ENCODE data around the gene DAZAP1.
"Not testable (repeated sequence)": the region's sequence is repeated elsewhere in the genome, so short reads cannot be mapped to it uniquely, and the experiment has no call there.

DAZAP1 gene

DNA sequence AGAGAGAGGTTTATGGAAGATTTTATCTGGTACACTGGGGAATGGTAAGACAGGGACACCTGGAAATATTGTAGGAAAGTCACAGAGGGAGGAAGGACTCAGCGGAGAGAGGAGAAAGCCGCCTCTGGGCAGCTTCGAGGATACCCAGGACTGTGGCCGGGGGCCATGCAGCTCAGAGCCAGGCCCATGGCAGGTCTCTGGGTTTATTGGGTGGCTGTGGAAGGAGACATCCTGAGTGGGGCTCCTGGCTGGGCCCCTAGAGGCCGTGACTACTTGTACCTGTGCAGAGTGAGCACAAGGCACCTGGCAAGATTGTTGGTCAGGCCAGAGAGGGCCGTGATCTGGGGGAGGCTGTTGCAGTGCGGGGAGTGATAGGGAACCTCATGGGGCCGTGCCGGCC lies 3.4 kb downstream of the DAZAP1 start:
- DNase-seq (ENCODE audit: low read depth in 2 of 2): no peak

- no peak for DNase-seq (ENCODE audit: low read depth in 2 of 2)
Measured at GRCh38 chr19:1411255-1412191, 4.1 kb downstream of the DAZAP1 start.

DNA sequence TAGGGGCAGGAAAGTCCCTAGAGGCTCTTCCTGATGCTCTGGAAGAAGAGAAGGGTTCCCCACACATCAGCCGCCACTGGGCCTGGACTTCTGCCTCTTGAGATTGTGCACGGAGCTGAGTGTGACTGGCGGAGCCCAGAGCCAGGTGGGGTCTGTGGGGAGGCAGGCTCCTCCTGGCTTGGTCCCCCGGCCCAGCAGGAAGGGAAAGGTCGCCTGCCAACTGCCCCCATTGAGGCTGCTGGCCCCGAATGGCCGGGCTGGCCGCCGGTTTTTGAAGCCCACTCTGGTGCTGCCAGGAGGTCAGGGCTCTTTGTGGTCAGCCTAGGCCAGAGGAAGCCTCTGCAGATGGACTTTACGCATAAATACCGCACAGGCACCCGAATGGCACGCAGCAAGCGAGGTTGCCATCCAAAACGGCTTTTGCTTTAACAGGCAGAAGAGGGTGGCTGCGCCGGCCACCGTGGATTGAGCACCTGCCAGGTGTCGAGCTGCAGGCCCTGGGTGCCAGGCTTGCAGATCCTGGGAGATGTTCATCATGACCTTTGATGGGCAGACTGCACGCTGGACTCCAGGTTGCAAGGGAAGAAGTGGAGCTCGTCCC lies 5.0 kb downstream of the DAZAP1 start:
- DNase-seq (ENCODE audit: low read depth in 2 of 2): no peak

GRCh38 chr19:1412995-1413800 lies 5.8 kb downstream of the DAZAP1 start:
- DNase-seq (ENCODE audit: low read depth in 2 of 2): no peak

DNA sequence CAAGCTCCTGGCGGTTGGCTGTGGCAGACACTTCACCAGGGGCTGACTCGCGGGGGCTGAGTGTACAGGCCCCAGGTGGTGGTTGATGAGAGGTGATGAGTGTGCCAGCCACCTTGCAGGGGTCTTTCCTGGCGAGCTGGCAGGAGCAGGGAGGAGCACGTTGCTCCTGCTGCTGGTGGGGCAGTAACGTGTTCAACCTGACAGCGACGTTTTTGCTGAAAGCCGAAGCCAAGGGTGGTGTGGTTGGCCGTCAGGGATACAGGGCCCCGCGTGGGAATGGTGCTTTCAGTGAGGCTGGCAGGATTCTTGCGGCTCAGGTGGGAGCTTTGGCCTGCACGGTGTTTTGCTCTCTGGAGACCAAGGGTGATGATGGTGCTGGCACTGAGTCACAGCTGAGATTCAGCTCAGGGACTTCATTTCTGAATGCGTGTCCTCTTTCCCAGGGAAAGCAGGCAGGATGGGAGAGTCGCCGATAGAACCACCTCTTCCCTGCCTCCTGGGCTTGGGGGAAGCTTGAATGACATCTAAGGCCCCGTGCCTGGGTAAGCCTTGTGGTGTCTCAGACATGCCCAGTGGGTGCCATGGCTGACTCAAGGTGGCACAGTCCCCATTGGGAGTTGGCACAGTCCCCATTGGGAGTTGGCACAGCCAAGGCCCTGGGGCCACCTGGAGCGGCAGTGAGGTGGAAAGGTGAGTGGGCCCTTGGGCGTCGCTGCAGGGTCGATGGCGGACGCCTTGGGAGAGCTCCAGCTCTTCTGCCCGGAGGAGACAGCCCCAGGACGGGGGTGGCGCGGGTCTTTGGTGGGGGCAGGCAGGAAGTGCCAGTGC lies 8.8 kb downstream of the DAZAP1 start:
- no peak for DNase-seq (ENCODE audit: low read depth in 2 of 2)

- DNase-seq (ENCODE audit: low read depth in 2 of 2): no peak
Measured at GRCh38 chr19:1417145-1417544, 9.8 kb downstream of the DAZAP1 start.

- DNase-seq (ENCODE audit: low read depth in 2 of 2): no peak
Measured at GRCh38 chr19:1417681-1418495, 10.5 kb downstream of the DAZAP1 start.

GRCh38 chr19:1418496-1418775 lies 11.1 kb downstream of the DAZAP1 start:
- DNase-seq (ENCODE audit: low read depth in 2 of 2): no peak

GRCh38 chr19:1418951-1419738 lies 11.8 kb downstream of the DAZAP1 start:
- no peak for DNase-seq (ENCODE audit: low read depth in 2 of 2)

DNA sequence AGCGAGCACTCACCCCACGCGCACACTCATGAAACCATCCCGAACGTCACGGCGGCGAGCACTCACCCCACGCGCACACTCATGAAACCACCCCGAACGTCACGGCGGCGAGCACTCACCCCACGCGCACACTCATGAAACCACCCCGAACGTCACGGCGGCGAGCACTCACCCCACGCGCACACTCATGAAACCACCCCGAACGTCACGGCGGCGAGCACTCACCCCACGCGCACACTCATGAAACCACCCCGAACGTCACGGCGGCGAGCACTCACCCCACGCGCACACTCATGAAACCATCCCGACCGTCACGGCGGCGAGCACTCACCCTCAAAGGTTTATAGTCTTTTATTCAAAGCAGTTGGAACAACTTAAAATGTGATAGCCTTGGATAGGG lies 12.7 kb downstream of the DAZAP1 start:
- not testable (repeated sequence) for DNase-seq (ENCODE audit: low read depth in 2 of 2)

GRCh38 chr19:1420590-1420989 lies 13.2 kb downstream of the DAZAP1 start:
- DNase-seq (ENCODE audit: low read depth in 2 of 2): no peak

DNA sequence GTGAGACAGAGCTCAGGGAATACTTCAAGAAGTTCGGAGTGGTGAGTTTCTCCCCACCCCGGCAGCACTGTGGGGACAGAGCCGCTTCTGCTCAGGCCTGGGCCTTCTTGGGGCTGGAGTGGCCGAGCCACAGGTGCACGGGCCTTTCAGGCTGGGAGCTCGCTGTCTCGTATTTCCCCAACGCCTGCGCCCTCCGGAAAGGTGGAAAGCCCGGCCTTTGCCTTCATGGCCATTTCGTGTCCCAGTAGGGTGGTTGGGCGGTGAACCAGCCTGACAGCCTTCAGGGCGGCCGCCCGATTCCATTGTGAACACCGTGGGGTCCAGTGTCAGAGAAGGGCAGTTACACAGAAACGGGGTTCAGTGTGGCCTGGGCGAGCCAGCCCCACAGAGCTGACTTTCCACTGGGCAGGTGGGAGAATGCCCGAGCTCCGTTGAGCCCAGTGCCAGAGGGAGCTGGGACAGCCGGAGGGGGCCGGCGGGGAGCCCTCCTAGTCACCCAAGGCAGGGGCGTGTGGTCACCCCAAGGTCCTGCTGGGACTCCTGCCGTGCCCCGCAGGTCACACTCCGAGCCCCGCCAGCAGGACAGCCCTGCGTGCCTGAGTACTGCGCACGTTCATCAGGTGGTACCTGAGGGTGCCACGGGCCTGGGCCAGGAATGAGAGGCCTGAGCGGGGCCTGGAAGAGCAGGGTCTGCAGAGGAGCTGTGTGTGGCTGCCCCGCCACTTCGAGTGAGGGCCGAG lies 14.0 kb downstream of the DAZAP1 start:
- no peak for DNase-seq (ENCODE audit: low read depth in 2 of 2)

GRCh38 chr19:1421958-1422305 lies 14.5 kb downstream of the DAZAP1 start:
- DNase-seq (ENCODE audit: low read depth in 2 of 2): no peak

GRCh38 chr19:1422360-1422759 lies 15.0 kb downstream of the DAZAP1 start:
- DNase-seq (ENCODE audit: low read depth in 2 of 2): no peak

DNA sequence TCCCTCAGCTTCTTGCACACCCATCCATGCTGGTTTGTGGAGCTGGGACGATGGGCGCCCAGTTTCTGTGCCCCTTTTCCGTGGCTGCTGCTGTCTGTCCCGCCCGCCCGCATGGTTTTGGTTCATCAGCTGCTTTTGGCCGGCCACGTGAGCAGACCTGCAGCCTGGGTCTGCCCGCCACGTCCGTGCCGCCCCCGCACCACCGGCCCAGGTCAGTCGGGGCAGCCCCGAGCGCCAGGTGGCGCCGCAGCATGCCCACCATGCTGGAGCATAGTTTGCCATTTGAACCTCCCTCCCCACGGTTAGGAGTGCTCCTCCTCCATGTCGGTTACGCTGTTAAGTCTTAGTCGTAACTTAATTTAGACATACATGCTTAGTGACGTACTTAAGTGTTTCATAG lies 15.6 kb downstream of the DAZAP1 start:
- DNase-seq (ENCODE audit: low read depth in 2 of 2): no peak

DNA sequence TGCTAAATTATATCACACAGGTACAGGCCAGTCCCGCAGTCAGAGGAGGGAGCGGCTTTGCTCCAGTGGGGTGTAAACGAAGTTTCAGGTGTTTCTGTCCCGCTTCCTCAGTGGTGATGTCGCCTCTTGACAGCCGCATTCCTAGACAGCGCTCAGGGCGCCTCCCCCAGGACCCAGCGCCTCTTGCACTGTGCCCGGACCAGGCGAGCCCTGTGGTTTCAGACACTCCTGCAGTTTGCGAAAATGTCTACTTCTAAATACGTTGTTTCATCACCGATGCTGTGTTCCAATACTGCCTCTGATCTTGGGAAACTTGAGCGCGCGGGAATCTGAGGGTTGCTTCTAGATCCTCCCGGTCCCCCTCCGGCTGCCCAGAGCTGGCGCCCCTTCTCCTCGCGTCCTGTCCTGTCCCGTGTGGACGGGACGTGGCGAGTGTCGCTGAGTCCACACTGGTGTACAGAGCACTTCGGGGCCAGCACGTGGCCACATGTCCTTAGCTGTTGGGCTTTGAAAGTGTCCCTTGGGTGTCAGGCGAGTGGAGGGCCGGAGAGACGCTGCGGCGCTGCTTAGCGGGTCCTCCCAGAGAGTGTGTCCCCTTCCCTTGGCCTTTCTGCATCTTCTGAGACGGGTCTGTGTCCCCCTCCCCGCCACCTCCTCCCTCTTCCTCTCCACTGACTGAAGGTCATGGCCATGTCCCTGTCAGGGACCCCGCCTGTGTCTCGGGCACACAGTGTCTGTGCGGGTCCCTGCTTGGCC lies 16.2 kb downstream of the DAZAP1 start:
- no peak for DNase-seq (ENCODE audit: low read depth in 2 of 2)

DNA sequence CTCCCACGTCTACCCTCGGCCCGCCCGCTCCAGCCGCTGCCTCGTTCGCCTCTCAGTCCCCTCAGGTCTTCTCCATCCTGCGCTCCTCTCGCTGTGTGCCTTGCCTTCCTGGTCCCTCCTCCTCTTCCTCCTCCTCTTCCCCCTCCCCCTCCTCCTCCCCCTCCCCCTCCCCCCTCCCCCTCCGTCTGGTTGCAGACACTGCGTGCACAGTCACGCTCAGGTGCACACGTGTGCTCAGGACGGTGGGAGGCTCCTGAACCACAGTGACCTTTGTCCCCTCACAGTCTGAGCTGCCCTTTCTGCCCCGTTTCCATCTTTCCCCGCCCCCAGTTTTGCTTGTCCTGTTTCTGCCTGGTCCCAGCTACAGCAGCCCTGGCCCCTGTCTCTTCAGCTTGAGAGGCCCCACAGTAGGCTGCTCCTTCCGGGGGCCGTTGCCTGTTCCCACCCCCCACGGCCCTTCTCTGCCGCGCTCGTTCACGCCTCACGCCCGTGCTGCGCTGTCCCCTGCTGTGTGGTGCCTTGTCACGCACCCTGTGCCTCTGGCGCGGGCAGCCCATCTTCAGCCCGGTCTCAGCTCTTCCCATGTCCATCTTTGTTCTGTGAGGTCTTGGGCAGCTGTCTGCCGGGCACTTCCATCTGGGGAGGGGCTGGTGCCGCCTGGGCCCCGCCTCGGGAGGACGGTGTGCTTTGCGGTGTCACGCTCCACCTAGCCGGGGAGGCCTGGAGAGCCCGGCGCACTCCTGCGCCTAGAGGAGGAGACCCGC lies 17.0 kb downstream of the DAZAP1 start:
- no peak for DNase-seq (ENCODE audit: low read depth in 2 of 2)
